GM10266 (cell line): ENCODE measurements around the gene WAPL.
"Not testable (repeated sequence)": the region's sequence is repeated elsewhere in the genome, so short reads cannot be mapped to it uniquely, and the experiment has no call there.

Experiments
- DNase-seq: peaks from one replicate; pipeline ENCODE4 v3.0.0; 2012; ENCODE audit errors: extremely low spot score
- CTCF ChIP-seq: IDR thresholded peaks from 2 replicates; pipeline ENCODE4 v1.5.1; 2012; ENCODE audit warnings: mild to moderate bottlenecking, low read depth; ENCODE audit not compliant: control insufficient read depth, insufficient read depth; ENCODE audit errors: missing control alignments

WAPL gene

GRCh38 chr10:86391986-86392722 is 129.4 kb downstream of the WAPL start:
- no peak for DNase-seq

GRCh38 chr10:86391236-86391840 is 130.3 kb downstream of the WAPL start:
- TF ChIP-seq CTCF: no peak
- no peak for DNase-seq

More at GRCh38 chr10:86391986-86392722, 129.4 kb downstream of the WAPL start:
- no peak for TF ChIP-seq CTCF

- no peak for TF ChIP-seq CTCF
- DNase-seq: no peak
Measured at GRCh38 chr10:86390337-86391120, 131.1 kb downstream of the WAPL start.

- peak; percentile 85 for DNase-seq
- peak; percentile 35 for TF ChIP-seq CTCF
Measured at GRCh38 chr10:86389441-86390193, 132.0 kb downstream of the WAPL start.

- not testable (repeated sequence) for DNase-seq
Measured at GRCh38 chr10:86389109-86389440, 132.5 kb downstream of the WAPL start.

GRCh38 chr10:86388119-86388704 is 133.4 kb downstream of the WAPL start:
- no peak for DNase-seq
- no peak for TF ChIP-seq CTCF

- no peak for DNase-seq
- peak; percentile 27 for TF ChIP-seq CTCF
Measured at GRCh38 chr10:86387178-86387794, 134.3 kb downstream of the WAPL start.
